OCI-LY3 (cell line): ENCODE data around the gene SLC39A2.
"Not testable (repeated sequence)": the region's sequence is repeated elsewhere in the genome, so short reads cannot be mapped to it uniquely, and the experiment has no call there.

Source experiments
- CTCF ChIP-seq: fragments of 200-600, 300-600 bp; sonication (generic); IDR thresholded peaks from 2 replicates; pipeline ENCODE4 v1.5.1; 2014; ENCODE audit warnings: antibody characterized with exemption, low read length, low read depth
- EZH2phosphoT487 ChIP-seq: fragments of 200-600 bp; shearing (Covaris generic); IDR thresholded peaks from 2 replicates; pipeline ENCODE4 v1.6.1; 2018; ENCODE audit warnings: antibody characterized with exemption, mixed run types, low read depth

- TF ChIP-seq CTCF, EZH2phosphoT487: not testable (repeated sequence)
Observed at GRCh38 chr14:20985650-20986049, 13.4 kb upstream of the SLC39A2 start.
